H1 (cell line): ENCODE data around the gene GPR15LG.

Source experiments
- CHD2 ChIP-seq: IDR thresholded peaks from 2 replicates; pipeline ENCODE4 v1.6.1; 2012; ENCODE audit warnings: low read length, improper control_type of control experiment
- JUND ChIP-seq: IDR thresholded peaks from 2 replicates; pipeline ENCODE4 v1.6.1; 2011; ENCODE audit warnings: mild to moderate bottlenecking, improper control_type of control experiment, low read length
- POLR2A ChIP-seq, 2 experiments: IDR thresholded peaks; 1 replicate in 1 of 2; 2 replicates in 1 of 2; pipeline ENCODE4 v1.6.1; 2011; ENCODE audit warnings: low read depth in 2 of 2, low read length in 2 of 2, mild to moderate bottlenecking in 2 of 2; ENCODE audit errors: control extremely low read depth in 1 of 2
- POLR2AphosphoS5 ChIP-seq: IDR thresholded peaks from 2 replicates; pipeline ENCODE4 v1.6.1; 2011; ENCODE audit warnings: low read depth, low read length
- SP1 ChIP-seq: IDR thresholded peaks from 2 replicates; pipeline ENCODE4 v1.6.1; 2011; ENCODE audit warnings: low read depth, low read length
- SP2 ChIP-seq: IDR thresholded peaks from 2 replicates; pipeline ENCODE4 v1.6.1; 2012; ENCODE audit warnings: mild to moderate bottlenecking, low read length, inconsistent platforms
- TAF1 ChIP-seq: IDR thresholded peaks from 2 replicates; pipeline ENCODE4 v1.6.1; 2011; ENCODE audit warnings: mild to moderate bottlenecking, low read depth, low read length
- TF ChIP-seq, protein P1 (sequence below), 3 experiments: IDR thresholded peaks; 1 replicate in 2 of 3; 2 replicates in 1 of 3; pipeline versions ENCODE4 v1.5.1 to v1.6.1; 2011; ENCODE audit warnings: low read length in 3 of 3, mild to moderate bottlenecking in 3 of 3, inconsistent platforms in 2 of 3, low read depth in 1 of 3, moderate library complexity in 1 of 3; ENCODE audit not compliant: insufficient read depth in 1 of 3; ENCODE audit errors: control extremely low read depth in 1 of 3

- TF ChIP-seq POLR2A (IDR thresholded peaks at IDR 0.05; ENCODE audit: control extremely low read depth in 1 of 2, low read depth in 2 of 2, low read length in 2 of 2) (no peak), SP2 (no peak), JUND (no peak), SP1 (no peak), TAF1 (no peak), POLR2AphosphoS5 (no peak), CHD2 (no peak)
- TF ChIP-seq, protein P1, sequence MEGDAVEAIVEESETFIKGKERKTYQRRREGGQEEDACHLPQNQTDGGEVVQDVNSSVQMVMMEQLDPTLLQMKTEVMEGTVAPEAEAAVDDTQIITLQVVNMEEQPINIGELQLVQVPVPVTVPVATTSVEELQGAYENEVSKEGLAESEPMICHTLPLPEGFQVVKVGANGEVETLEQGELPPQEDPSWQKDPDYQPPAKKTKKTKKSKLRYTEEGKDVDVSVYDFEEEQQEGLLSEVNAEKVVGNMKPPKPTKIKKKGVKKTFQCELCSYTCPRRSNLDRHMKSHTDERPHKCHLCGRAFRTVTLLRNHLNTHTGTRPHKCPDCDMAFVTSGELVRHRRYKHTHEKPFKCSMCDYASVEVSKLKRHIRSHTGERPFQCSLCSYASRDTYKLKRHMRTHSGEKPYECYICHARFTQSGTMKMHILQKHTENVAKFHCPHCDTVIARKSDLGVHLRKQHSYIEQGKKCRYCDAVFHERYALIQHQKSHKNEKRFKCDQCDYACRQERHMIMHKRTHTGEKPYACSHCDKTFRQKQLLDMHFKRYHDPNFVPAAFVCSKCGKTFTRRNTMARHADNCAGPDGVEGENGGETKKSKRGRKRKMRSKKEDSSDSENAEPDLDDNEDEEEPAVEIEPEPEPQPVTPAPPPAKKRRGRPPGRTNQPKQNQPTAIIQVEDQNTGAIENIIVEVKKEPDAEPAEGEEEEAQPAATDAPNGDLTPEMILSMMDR (IDR thresholded peaks at IDR 0.05; ENCODE audit: control extremely low read depth in 1 of 3, insufficient read depth in 1 of 3, low read depth in 1 of 3, low read length in 3 of 3) = peak; percentile 87 to 91 (median 88)
Measured at GRCh38 chr10:84204122-84204521, 30.5 kb downstream of the GPR15LG start.
